HG02642 (cell line): Measurements from ENCODE around the gene ORMDL1.
A peak's percentile ranks its signal among the peaks of the same experiment; 100 is the strongest.

Experiments
- ATAC-seq: cut with Tn5 transposase; IDR thresholded peaks from one replicate; pipeline ENCODE4 v1.9.1; 2021; ENCODE audit warnings: mild to moderate bottlenecking; ENCODE audit not compliant: unreplicated experiment, poor library complexity

Gene ORMDL1, protein sequence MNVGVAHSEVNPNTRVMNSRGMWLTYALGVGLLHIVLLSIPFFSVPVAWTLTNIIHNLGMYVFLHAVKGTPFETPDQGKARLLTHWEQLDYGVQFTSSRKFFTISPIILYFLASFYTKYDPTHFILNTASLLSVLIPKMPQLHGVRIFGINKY

DNA sequence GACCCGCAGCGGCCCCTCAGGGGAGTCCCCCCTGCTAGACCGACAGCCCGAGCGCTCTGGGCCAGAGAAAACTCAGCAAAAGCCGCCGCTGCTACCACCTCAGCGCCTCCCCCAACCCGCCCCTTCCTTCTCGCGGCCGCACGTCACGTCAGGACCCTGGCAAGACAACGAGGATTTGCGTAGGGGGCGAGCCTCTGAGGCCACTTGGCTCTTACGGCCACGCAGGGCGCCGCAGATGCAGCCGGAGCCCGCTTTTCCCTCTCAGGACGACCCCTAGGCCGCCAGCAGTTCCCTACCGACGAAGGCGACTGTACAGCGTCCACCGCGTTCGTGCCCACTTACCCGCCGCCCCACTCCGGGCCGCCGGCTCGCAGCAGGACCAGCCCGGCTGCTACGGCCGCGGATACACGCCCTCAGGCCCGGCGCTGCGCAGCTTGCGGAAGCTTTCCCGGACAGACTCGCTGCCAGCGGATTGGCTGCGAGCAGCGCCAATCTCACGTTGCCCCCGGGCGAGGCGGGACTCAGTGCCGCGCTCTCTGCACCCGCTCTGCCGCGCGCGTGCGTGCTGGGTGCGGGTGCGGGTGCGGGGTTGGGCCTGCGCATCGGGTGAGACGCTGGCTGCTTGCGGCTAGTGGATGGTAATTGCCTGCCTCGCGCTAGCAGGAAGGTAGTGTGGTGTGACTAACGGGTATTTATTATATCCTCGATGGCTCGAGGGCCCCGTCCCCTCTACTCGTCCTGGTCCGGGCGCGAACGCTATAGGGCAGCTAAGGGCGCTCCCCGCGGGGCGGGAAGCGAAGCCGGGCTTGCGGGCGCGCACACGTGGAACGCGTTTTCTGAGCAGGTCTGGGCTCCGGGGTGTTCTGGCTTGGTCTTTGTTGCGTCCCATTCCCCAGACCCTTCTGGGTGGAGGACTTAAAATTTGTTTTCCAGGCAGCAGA, at the start of gene ORMDL1, which contains the start of gene PMS1:
Gene ORMDL1 (minus strand): TSS at position 413 of the 941 bp plus-strand sequence. CDS start 1,744 bp downstream, outside the sequence.
Gene PMS1 (plus strand): TSS at position 524 of the 941 bp plus-strand sequence. CDS start 7,360 bp downstream, outside the sequence.
- peak; percentile 96 for ATAC-seq

DNA sequence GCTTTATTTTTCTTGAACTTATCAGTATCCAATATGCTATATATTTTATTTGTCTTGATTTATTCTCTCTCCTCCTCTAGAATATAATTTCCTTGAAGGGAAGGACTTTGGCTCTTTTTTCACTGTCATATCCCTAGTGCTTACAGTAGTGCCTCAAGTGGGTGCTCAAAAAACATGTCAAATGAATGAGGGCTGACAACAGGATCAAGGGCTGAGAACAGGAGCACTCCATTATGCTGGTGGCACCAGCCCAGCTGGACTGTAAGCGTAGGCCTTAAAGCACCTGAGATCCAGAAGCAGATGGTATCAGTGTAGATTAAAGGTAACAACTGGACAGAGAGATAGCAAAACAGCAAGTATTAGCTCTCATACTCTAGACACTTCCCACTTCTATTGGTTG, 46.4 kb upstream of the ORMDL1 start:
- ATAC-seq, result no peak

DNA sequence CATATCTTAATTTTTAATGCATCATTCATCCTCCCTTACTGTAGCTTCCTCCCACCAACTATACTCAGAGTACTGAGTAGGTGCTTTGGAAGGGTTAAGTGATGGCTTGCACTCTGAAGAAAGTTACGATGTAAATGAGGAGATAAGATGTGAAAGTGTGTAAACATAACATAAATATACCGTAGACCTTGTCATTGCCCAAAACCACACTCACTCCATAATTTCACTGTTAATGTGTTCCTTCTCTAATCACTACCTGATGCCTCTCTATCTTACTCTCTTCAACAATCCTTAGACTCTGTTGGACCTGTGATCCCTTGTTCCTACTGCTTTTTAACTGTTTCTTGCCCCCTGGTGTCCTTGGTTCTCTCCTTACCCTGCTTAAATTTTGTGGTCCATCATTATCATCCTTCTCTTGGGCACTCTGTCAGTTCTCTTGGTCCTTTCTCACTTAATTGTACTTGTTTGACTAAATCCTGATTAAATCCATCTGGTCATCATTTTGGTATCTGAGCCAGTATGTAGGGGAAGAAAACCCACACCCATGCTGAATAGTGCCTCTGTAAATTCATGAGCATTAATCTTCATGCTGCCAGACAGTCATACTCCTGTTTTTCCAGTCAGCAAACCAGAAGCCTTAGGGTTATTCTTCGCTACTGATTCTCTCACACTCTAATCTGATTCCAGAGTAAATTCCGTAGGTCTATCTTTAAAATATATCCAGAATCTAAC, 45.1 kb upstream of the ORMDL1 start:
- no peak for ATAC-seq

DNA sequence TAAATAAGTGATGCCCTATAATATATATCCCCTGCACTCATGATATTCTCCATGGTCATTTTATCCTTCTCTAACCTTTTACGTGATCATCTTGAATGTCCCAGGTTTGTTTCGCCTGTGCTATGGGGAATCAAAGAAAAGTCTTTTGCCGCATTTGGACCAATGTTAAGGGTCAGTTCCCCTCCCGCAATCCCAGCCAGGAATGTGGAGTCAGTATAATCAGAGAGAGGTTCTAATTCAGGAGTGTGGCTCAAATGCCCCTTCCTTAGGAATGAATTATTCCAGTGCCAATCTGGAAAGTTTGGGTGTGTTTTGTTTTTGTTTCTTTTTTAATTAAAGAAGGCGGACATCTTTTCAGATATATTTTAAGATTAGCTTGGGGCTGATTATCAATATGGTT, 41.9 kb upstream of the ORMDL1 start:
- ATAC-seq, result no peak

DNA sequence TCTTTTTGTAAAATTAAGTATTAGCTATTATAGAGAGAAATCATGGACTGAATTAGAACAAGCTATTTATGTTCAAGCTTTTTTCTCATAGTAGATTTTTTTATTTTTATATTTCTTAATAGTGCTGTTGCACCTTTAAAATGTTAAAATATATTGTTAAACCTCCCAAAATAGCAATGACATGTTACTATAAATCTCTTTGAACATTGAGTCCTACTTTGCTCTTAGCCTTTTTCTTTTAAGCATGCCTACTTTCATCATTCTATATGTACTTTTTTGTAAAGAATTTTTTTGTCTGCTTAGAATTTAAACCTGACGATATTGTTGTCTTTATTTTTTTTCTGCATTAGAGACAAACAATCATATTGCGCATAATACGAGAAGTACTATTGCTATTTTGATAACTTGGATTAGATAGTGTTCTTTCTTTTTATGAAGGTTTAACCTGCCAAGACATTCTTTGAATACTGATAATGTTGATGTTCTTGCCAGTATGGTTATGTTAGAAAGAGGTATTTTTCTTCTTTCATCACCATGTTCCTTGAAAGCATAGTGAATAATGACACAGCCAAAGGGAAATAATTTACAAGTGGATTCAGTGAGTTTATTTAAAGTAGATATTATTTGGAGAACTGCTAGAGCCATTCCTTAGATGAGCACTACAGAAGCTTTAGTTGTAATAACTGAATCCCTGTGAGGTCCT, 40.7 kb upstream of the ORMDL1 start:
- no peak for ATAC-seq

DNA sequence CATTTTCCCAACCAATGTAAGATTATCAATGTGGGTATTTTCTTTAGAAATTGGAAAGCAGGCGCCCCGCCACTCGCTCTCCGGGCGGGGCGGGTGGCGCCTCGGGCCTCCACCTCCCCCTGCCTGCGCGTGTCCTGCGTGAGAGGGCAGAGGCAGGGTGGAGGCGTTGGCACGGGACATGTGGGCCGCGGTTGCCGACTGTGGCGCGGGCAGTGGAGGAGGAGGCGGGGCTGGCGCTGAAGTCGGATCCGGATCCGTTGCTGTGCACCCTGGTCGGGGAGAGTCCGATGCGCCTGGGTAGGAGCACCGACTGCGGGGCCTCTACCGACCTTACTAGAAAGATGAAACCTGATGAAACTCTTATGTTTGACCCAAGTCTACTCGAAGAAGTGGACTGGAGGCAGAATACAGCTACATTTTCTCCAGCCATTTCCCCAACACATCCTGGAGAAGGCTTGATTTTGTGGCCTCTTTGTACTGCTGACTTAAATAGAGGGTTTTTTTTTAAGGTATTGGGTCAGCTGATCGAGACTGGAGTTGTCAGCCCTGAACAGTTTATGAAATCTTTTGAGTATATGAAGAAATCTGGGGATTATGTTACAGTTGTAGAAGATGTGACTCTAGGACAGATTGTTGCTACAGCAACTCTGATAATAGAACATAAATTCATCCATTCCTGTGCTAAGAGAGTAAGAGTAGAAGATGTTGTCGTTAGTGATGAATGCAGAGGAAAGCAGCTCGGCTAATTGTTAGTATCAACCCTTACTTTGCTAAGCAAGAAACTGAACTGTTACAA, 38.0 kb upstream of the ORMDL1 start:
- ATAC-seq, result no peak

GRCh38 chr2:189819297-189819704, 35.2 kb upstream of the ORMDL1 start:
- ATAC-seq, result no peak

DNA sequence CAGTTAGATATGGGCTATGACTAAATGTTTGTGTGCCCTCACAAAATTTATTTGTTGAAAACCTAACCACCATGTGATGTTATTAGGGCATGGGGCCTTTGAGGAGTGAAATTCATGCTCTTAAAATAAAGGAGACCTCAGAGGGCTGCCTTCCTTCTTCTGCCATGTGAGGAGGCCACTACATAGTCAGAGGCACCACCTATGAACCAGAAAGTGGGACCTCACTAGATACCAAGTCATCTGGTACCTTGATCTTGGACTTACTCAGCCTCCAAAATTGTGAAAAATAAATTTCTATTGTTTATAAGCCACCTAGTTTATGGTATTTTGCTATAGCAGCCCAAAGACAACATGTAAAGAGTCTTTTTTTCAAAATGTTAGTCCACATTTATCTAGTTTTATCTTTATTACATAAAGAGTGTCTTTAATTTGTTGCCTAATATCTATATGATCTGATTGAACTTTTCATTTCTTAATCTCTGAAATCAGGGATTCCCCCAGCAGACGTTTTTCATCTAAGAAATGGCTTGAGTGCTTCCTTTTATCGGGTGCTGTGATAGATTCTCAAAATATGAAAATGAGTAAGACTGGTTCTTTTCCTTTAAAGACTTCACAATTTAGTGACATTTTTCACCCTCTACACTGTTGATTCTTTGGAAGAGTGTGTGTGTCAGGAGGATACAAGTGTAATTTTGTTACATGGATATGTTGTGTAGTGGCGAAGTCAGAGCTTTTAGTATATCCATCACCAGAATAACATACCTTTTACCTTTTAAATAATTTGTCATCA, 34.3 kb upstream of the ORMDL1 start:
- ATAC-seq, result no peak

DNA sequence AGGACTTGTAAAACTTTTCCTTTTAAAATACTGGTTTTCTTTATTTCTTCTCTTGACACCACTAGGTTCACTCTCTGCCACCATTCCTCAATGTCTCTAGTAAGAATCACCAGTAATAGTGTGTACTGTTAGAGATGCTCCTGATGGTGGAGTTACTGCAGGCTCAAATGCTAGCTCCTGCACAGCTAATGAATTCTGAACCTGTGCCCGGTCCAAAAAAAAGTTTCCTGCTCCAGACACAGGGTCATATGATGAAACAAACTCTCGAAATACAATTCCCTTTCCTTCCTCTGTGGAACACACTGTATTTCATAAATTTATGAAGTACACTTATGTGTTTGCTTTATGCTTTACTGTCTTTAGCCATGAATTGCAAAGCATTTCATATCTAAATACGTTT, 19.3 kb upstream of the ORMDL1 start:
- no peak for ATAC-seq

DNA sequence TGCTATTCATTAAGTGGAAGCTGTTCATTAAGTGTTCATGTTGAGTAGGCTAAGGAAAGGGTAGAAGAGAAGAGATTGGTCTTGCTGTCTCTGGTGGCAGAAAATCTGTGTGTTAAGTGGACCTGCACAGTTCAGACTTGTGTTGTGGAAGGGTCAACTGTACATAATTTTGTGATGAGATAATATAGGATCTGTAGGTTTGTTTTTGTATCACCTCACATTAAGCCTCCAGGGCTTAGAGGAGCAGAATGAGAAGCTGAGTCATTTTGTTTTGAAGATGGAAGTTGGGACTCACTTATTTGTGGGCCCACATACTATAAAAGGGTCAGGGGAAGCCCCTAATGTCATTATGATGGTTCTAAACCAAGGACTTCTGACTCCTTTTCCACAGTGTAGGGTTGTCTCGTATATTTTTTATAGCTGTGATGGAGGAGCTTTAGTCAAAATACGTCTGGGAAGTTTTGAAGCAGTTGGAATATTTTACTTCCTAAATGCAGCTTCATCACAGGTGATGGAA, 18.3 kb upstream of the ORMDL1 start:
- ATAC-seq, result no peak

- no peak for ATAC-seq
Measured at GRCh38 chr2:189799531-189799930, 15.4 kb upstream of the ORMDL1 start.

DNA sequence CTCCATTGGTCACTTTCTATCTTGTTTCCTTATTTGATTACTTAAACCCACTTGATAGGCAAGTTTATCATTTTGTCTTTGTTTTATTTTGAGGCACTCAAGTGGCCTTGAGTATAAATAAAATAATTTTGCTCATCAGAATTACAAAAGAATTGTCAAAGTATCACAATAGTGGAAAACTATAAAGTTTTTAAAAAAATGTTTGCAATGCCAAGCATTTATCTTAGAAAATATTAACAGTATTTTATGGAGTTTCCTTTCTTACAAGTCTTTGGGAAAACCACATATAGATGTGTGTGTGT, 14.8 kb upstream of the ORMDL1 start:
- ATAC-seq, result no peak

DNA sequence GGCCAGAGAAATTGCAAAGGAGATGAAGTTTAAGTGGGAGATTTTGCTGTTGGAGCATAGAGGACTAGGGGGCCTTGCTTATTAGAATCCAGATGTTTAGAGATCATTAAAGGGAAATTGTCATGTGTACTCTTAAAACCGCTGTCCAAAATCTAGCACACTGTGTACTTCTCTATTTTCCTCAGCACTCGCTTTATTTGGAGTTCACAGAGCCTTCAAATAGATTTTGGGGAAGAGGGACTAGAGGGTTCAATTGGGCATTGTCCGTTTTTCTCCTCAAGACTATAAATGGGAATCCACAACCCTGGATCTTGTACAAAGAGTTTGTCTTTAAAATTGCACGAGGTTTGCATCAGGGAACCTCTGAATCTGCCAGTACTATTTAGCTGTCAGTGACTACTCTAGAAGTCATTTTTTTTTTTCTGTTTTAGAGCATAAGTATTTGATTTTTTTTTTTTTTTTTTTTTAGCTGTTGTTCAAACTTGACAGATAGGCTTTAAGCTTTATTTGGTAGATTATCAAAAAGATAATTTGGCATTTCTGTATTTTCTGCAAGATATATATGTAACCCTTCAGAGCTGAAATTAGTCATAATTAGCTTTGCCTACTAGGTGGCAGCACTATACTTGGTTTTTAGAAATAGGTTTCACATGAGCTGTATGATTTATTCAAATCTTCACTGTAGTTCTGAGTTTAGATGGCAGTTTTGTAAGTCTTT, 14.3 kb upstream of the ORMDL1 start:
- ATAC-seq, result peak; percentile 74

DNA sequence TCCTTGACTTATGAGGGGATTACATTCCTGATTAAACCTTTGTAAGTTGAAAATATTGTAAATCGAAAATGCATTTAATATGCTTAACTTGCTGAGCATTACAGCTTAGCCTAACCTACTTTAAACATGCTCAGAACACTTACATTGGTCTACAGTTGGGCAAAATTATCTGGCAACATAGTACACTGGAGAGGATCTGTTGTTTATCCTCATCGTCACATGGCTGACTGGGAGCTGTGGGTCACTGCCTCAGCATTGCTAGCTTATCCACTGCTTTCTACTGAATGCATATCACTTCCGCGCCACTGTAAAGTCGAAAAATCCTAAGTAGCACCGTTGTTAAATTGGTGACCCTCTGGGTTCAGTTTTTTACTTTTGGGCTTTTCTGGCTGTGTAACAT, 13.8 kb upstream of the ORMDL1 start:
- no peak for ATAC-seq

DNA sequence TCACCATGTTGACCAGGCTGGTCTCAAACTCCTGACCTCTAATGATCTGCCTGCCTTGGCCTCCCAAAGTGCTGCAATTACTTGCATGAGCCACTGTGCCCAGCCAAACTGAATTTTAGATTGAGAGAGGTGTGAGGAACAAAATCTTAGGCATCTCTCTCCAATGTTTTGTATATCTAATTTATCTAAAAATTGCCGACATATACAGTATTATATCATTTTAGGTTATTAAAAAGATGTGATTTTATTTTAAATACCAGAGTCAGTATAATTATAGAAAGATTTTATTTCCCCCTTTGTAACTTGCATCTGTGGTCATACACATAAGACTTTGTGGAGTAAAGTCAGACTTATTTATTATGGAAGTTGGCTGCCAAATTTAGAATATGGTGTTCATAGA, 10.2 kb upstream of the ORMDL1 start:
- ATAC-seq, result no peak

DNA sequence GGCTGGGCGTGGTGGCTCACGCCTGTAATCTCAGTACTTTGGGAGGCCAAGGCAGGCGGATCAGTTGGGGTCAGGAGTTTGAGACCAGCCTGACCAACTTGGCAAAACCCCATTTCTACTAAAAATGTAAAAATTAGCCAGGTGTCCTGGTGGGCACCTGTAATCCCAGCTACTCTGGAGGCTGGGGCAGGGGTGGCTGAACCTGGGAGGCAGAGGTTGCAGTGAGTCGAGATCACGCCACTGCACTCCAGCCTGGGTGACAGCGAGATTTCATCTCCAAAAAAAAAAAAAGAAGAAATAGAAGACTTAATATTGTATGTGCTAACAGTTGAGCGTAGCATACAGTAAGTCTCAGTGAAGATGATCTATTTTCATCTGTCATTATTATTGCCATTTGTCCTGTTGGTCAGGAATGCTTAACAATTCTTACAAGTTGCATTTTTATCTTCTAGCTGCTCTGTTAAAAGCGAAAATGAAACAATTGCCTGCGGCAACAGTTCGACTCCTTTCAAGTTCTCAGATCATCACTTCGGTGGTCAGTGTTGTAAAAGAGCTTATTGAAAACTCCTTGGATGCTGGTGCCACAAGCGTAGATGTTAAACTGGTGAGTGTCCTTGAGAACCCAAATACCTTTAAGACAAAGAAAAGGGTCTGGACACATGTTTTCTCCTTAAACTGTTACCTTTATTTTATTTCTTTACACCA, 7.4 kb upstream of the ORMDL1 start:
- no peak for ATAC-seq

GRCh38 chr2:189783451-189783926, 650 bp downstream of the ORMDL1 start:
- ATAC-seq, result peak; percentile 16
